ENCODE data around the gene TBL1X.
"Not testable (repeated sequence)": the region's sequence is repeated elsewhere in the genome, so short reads cannot be mapped to it uniquely, and the experiment has no call there.

Gene TBL1X

GRCh38 chrX:9436812-9437211 lies 28.0 kb upstream of the TBL1X start:
- Histone ChIP-seq H3K9ac (ENCODE audit: low read length) (no peak overlapping the region), H3K4me3 (ENCODE audit: low read depth, low read length) (no peak overlapping the region), H3K27me3 (ENCODE audit: control insufficient read depth, insufficient read depth, low read length) (no peaks in the 10 kb centered on the region), H3K4me1 (ENCODE audit: control insufficient read depth, insufficient read depth, low read length) (0 out of 2 replicates have a peak, but pooled peaks cover 7% of the 10 kb centered on the region), H3K36me3 (ENCODE audit: control insufficient read depth, insufficient read depth, low read length) (no peaks in the 10 kb centered on the region), H3K9me3 (ENCODE audit: control insufficient read depth, insufficient read depth, low read depth, low read length) (no peaks in the 10 kb centered on the region), H3K27ac (ENCODE audit: low read depth, low read length) (no peak overlapping the region)

- no peaks in the 10 kb centered on the region for H3K9me3 ChIP-seq (ENCODE audit: control insufficient read depth, insufficient read depth, low read depth, low read length)
- no peaks in the 10 kb centered on the region for H3K27me3 ChIP-seq (ENCODE audit: control insufficient read depth, insufficient read depth, low read length)
- H3K36me3 ChIP-seq (ENCODE audit: control insufficient read depth, insufficient read depth, low read length): no peaks in the 10 kb centered on the region
- H3K4me3 ChIP-seq (ENCODE audit: low read depth, low read length): no peak overlapping the region
- H3K9ac ChIP-seq (ENCODE audit: low read length): no peak overlapping the region
- H3K27ac ChIP-seq (ENCODE audit: low read depth, low read length): no peak overlapping the region
- 0 out of 2 replicates have a peak, but pooled peaks cover 7% of the 10 kb centered on the region for H3K4me1 ChIP-seq (ENCODE audit: control insufficient read depth, insufficient read depth, low read length)
Measured at GRCh38 chrX:9438933-9439494, 25.8 kb upstream of the TBL1X start.

GRCh38 chrX:9440116-9440844 lies 24.6 kb upstream of the TBL1X start:
- H3K9me3 ChIP-seq (ENCODE audit: control insufficient read depth, insufficient read depth, low read depth, low read length): no peaks in the 10 kb centered on the region
- peaks cover 15% of the 10 kb centered on the region for H3K4me1 ChIP-seq (ENCODE audit: control insufficient read depth, insufficient read depth, low read length)
- no peak overlapping the region for H3K4me3 ChIP-seq (ENCODE audit: low read depth, low read length)
- no peaks in the 10 kb centered on the region for H3K27me3 ChIP-seq (ENCODE audit: control insufficient read depth, insufficient read depth, low read length)
- no peak overlapping the region for H3K27ac ChIP-seq (ENCODE audit: low read depth, low read length)
- H3K36me3 ChIP-seq (ENCODE audit: control insufficient read depth, insufficient read depth, low read length): no peaks in the 10 kb centered on the region
- H3K9ac ChIP-seq (ENCODE audit: low read length): no peak overlapping the region

- H3K27ac ChIP-seq (ENCODE audit: low read depth, low read length): no peak overlapping the region
- no peaks in the 10 kb centered on the region for H3K36me3 ChIP-seq (ENCODE audit: control insufficient read depth, insufficient read depth, low read length)
- H3K9me3 ChIP-seq (ENCODE audit: control insufficient read depth, insufficient read depth, low read depth, low read length): no peaks in the 10 kb centered on the region
- peaks cover 15% of the 10 kb centered on the region for H3K4me1 ChIP-seq (ENCODE audit: control insufficient read depth, insufficient read depth, low read length)
- H3K4me3 ChIP-seq (ENCODE audit: low read depth, low read length): no peak overlapping the region
- no peaks in the 10 kb centered on the region for H3K27me3 ChIP-seq (ENCODE audit: control insufficient read depth, insufficient read depth, low read length)
- no peak overlapping the region for H3K9ac ChIP-seq (ENCODE audit: low read length)
Measured at GRCh38 chrX:9442056-9442455, 22.8 kb upstream of the TBL1X start.

- H3K36me3 ChIP-seq (ENCODE audit: control insufficient read depth, insufficient read depth, low read length): no peaks in the 10 kb centered on the region
- no peak overlapping the region for H3K4me3 ChIP-seq (ENCODE audit: low read depth, low read length)
- H3K27ac ChIP-seq (ENCODE audit: low read depth, low read length): no peak overlapping the region
- H3K9me3 ChIP-seq (ENCODE audit: control insufficient read depth, insufficient read depth, low read depth, low read length): no peaks in the 10 kb centered on the region
- H3K4me1 ChIP-seq (ENCODE audit: control insufficient read depth, insufficient read depth, low read length): peaks cover 18% of the 10 kb centered on the region
- no peaks in the 10 kb centered on the region for H3K27me3 ChIP-seq (ENCODE audit: control insufficient read depth, insufficient read depth, low read length)
- no peak overlapping the region for H3K9ac ChIP-seq (ENCODE audit: low read length)
Measured at GRCh38 chrX:9443327-9443726, 21.5 kb upstream of the TBL1X start.

- no peak overlapping the region for H3K9ac ChIP-seq (ENCODE audit: low read length)
- H3K27ac ChIP-seq (ENCODE audit: low read depth, low read length): no peak overlapping the region
- no peaks in the 10 kb centered on the region for H3K9me3 ChIP-seq (ENCODE audit: control insufficient read depth, insufficient read depth, low read depth, low read length)
- no peaks in the 10 kb centered on the region for H3K36me3 ChIP-seq (ENCODE audit: control insufficient read depth, insufficient read depth, low read length)
- H3K4me1 ChIP-seq (ENCODE audit: control insufficient read depth, insufficient read depth, low read length): peaks cover 16% of the 10 kb centered on the region
- H3K4me3 ChIP-seq (ENCODE audit: low read depth, low read length): no peak overlapping the region
- H3K27me3 ChIP-seq (ENCODE audit: control insufficient read depth, insufficient read depth, low read length): no peaks in the 10 kb centered on the region
Measured at GRCh38 chrX:9447906-9448305, 17.0 kb upstream of the TBL1X start.

- Histone ChIP-seq H3K4me3 (ENCODE audit: low read depth, low read length) (no peak overlapping the region), H3K36me3 (ENCODE audit: control insufficient read depth, insufficient read depth, low read length) (no peaks in the 10 kb centered on the region), H3K4me1 (ENCODE audit: control insufficient read depth, insufficient read depth, low read length) (no peaks in the 10 kb centered on the region), H3K27me3 (ENCODE audit: control insufficient read depth, insufficient read depth, low read length) (peaks cover 3% of the 10 kb centered on the region; the same call in 1 of the 2 replicates), H3K9ac (ENCODE audit: low read length) (no peak overlapping the region), H3K9me3 (ENCODE audit: control insufficient read depth, insufficient read depth, low read depth, low read length) (no peaks in the 10 kb centered on the region), H3K27ac (ENCODE audit: low read depth, low read length) (no peak overlapping the region)
Measured at GRCh38 chrX:9456250-9457074, 8.4 kb upstream of the TBL1X start.

GRCh38 chrX:9458034-9458433 lies 6.8 kb upstream of the TBL1X start:
- H3K4me3 ChIP-seq (ENCODE audit: low read depth, low read length); H3K36me3 ChIP-seq (ENCODE audit: control insufficient read depth, insufficient read depth, low read length); H3K9ac ChIP-seq (ENCODE audit: low read length); H3K4me1 ChIP-seq (ENCODE audit: control insufficient read depth, insufficient read depth, low read length); H3K27me3 ChIP-seq (ENCODE audit: control insufficient read depth, insufficient read depth, low read length); H3K9me3 ChIP-seq (ENCODE audit: control insufficient read depth, insufficient read depth, low read depth, low read length); H3K27ac ChIP-seq (ENCODE audit: low read depth, low read length): not testable (repeated sequence)

GRCh38 chrX:9458516-9459078 lies 6.3 kb upstream of the TBL1X start:
- Histone ChIP-seq H3K36me3 (ENCODE audit: control insufficient read depth, insufficient read depth, low read length) (no peaks in the 10 kb centered on the region), H3K9me3 (ENCODE audit: control insufficient read depth, insufficient read depth, low read depth, low read length) (no peaks in the 10 kb centered on the region), H3K27me3 (ENCODE audit: control insufficient read depth, insufficient read depth, low read length) (peaks cover 3% of the 10 kb centered on the region; the same call in 1 of the 2 replicates), H3K4me3 (ENCODE audit: low read depth, low read length) (no peak overlapping the region), H3K27ac (ENCODE audit: low read depth, low read length) (no peak overlapping the region), H3K9ac (ENCODE audit: low read length) (no peak overlapping the region), H3K4me1 (ENCODE audit: control insufficient read depth, insufficient read depth, low read length) (peaks cover 11% of the 10 kb centered on the region)

GRCh38 chrX:9459186-9459748 lies 5.6 kb upstream of the TBL1X start:
- Histone ChIP-seq H3K4me3 (ENCODE audit: low read depth, low read length) (no peak overlapping the region), H3K36me3 (ENCODE audit: control insufficient read depth, insufficient read depth, low read length) (no peaks in the 10 kb centered on the region), H3K9me3 (ENCODE audit: control insufficient read depth, insufficient read depth, low read depth, low read length) (no peaks in the 10 kb centered on the region), H3K27me3 (ENCODE audit: control insufficient read depth, insufficient read depth, low read length) (peaks cover 3% of the 10 kb centered on the region; the same call in 1 of the 2 replicates), H3K27ac (ENCODE audit: low read depth, low read length) (no peak overlapping the region), H3K4me1 (ENCODE audit: control insufficient read depth, insufficient read depth, low read length) (peaks cover 11% of the 10 kb centered on the region), H3K9ac (ENCODE audit: low read length) (no peak overlapping the region)

Measured in HUES6 (cell line).